OCI-LY3 (cell line): ENCODE data around the gene ARMH3.

Experiments used
- EZH2phosphoT487 ChIP-seq: fragments of 200-600 bp; shearing (Covaris generic); IDR thresholded peaks from 2 replicates; pipeline ENCODE4 v1.6.1; 2018; ENCODE audit warnings: antibody characterized with exemption, mixed run types, low read depth
- TF ChIP-seq, protein P1 (sequence below): fragments of 200-600, 300-600 bp; sonication (generic); IDR thresholded peaks from 2 replicates; pipeline ENCODE4 v1.5.1; 2014; ENCODE audit warnings: antibody characterized with exemption, low read length, low read depth

DNA sequence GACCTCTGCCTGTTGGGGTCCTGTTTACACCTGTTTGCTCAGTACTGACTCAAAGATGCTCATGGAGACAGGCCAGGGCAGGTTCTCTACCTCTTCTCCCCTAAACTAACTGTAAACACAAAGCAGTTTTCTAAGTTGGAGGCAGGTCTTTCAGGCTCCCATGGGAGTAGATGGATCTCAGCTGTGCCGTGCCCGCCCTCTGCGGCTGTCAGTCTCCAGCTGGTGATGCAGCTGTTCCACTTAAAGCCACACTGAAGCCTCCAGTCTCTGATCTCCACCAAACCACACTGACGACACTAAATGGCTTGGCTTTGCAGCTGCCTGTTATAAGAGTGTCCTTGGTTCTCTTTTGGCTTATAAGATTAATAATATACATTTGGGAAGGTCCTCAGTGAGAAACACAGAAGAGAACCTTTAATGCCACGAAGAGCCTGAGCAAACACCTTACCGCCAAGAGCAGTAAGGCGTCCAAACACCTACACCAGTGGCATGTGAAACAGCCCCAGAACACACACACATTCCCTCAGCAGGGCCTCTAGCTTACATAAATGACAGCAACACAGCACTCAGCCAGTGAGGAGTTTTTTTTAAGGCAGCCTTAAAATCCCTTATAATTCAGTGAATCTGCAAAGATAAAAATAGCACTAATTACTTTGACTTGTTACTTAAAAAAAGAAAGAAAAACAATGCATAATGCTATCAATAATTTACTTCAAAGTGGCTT is 152.0 kb downstream of the ARMH3 start:
- TF ChIP-seq EZH2phosphoT487, result no peak
- TF ChIP-seq, protein P1, sequence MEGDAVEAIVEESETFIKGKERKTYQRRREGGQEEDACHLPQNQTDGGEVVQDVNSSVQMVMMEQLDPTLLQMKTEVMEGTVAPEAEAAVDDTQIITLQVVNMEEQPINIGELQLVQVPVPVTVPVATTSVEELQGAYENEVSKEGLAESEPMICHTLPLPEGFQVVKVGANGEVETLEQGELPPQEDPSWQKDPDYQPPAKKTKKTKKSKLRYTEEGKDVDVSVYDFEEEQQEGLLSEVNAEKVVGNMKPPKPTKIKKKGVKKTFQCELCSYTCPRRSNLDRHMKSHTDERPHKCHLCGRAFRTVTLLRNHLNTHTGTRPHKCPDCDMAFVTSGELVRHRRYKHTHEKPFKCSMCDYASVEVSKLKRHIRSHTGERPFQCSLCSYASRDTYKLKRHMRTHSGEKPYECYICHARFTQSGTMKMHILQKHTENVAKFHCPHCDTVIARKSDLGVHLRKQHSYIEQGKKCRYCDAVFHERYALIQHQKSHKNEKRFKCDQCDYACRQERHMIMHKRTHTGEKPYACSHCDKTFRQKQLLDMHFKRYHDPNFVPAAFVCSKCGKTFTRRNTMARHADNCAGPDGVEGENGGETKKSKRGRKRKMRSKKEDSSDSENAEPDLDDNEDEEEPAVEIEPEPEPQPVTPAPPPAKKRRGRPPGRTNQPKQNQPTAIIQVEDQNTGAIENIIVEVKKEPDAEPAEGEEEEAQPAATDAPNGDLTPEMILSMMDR, result no peak
